HK-2 (cell line): ENCODE measurements around the gene LRIT2.

Experiments used
- DNase-seq: peaks from one replicate; pipeline ENCODE4 v3.0.0-alpha.2; 2018; ENCODE audit not compliant: unreplicated experiment

The LRIT2 gene

DNA sequence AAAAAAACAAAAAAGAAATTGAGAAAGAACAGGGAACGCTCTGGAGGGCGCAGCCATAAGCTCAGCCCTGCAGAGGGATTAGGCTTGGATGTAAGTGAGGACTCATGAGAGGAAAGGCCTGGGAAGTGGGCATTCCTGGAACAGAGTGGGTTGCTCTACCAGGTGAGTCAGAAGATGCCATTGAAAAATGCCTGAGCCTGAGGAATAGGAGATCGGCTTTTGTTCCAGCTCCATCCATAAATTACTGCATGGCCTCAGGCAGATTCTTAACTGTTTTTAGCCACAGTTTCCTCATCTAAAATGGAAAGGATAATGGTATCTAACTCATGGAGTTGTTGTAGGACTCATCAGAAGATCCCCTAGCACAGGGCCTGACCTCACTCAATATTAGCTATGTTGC lies 18.4 kb upstream of the LRIT2 start:
- no peak for DNase-seq

DNA sequence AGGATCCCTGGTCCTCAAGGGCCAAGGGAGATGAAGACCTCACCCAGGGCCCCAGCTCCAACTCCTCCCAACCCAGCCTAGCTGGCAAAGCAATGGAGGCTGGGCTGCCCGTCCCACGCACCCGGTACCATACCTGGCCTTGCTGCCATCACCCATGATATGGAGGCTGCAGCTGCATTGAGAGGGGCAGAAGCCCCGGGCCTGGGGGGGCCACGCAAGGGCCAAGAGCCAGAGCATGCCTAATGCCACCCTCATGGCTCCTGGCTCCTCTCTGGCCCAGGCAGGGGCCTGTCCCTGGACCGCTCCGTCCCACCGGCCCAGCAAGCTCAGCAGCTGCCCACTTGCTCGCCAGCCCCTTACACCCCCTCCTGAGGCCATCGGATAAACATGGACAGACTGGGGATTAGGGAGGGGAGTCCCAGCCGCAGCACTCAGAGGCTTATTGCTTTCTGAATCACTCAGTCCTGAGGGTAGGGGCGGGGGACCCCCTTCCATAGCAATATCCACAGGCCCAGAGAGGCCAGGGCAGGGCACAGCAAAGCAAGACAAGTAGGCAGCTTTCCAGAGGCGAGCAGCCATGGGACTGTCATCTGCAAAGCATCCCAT lies 15.9 kb upstream of the LRIT2 start, which contains the start of gene LRIT1:
Gene LRIT1 (minus strand): TSS at position 362 of the 606 bp plus-strand sequence. CDS start 107 bp downstream, at position 255.
- no peak for DNase-seq

DNA sequence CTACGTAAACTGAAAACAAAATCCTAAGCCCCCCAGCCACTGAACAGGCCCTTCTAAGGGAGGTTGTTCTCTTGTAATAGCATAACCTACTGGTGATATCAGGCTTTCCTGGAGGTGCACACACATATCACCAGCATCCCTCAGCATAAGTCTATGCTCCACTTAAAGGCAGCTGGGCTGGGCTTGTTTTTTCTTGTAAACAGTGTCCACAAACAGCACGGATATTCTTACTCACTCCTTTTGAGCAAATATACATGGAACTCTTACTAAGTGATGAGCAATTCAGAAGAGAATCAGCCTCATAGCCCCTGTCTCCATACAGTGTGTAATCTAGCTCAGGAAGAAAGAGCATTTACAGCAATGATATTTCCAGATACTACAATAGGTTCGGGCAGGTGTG lies 13.6 kb upstream of the LRIT2 start:
- DNase-seq: no peak

DNA sequence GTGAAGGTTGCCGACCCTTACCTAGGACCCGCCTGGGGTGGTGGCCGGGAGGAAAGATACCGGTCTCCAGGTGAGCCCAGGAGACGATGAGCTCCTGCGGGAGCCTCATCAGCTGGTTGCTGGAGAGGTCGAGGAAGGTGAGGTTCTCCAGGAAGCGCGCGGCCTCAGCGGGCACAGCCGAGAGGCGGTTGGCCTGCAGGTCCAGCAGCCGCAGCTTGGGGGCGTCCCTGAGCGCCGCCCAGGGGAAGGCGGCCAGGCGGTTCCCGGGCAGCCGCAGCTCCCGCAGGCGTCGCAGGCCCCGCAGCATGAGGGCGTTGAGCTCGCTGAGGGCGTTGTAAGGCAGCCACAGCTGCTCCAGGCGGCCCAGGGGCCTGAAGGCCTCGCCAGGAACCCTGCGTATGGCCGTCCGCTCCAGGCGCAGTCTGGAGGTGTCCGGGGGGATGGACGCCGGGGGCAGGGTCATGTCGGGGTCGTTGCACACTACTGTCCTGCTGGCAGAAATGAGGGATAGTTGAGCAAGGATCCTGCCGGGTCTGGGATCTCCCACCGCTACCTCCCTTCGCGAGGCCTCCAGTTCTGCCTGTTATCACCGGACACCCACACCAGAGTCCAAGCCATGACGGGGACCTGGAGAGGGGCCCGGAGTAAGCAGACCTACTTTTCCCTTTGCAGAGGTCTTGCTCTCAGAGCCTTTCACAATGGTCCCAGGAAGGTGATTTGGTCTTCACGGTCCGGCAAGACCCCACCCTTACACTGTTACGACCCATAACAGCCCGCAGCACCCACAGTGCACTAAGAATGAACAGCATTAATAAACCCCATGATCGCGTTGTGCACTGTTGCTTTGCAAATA lies 12.1 kb upstream of the LRIT2 start:
- DNase-seq: no peak

DNA sequence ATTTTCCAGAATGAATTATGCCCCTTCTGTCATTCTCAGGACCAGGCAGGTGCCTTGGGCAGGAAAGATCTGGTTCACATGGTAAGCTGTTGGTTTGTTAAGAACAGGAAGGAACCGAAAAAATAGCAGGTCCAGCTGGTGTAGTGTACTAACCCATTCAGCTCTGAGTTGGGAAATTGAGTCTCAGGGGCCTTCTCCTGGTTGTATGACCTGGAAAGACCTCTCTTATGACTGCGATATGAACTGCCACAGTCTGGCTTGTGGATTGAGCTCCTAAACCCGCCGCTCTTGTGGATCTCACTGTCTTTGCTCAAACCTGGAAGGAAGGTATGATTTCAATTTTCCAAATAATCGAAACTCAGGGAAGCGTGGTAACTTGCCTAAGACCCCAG lies 11.5 kb upstream of the LRIT2 start:
- DNase-seq: no peak

DNA sequence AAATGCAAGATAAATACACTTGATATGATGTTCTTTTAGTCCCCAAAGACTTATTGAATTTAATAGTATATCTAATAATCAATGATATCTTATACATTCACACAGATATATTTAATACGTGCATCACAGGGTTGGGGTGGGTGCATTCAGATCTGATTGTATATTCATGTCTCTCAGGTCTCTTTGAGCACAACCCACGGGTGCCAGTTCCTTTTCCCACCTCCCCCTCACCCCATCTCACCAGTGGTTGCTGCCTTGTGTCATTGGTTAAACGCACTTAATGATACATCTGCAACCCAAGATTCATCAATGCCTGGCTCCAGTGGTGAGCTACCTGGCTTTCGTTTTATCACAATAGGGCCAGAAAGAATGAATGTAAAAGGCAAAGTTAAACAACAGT lies 9.8 kb upstream of the LRIT2 start:
- no peak for DNase-seq

DNA sequence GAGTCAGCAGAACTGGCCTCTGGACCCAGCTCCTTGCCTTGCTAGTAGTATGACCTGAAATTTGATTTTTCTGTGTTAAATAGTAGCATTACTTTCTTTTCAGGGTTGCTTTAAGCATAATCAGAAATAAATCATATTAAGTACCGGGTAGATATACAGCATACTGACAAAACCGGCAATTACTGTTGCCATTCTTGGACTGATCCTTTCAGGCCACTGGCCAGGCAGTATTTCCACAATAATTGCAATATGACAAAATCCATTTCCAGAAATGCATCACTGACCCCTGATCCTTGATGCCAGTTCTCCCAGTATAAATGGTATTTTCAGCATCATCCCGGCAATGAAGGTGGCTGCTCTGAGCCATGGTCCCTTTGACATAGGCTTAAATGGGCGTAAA lies 9.1 kb upstream of the LRIT2 start:
- DNase-seq: no peak

DNA sequence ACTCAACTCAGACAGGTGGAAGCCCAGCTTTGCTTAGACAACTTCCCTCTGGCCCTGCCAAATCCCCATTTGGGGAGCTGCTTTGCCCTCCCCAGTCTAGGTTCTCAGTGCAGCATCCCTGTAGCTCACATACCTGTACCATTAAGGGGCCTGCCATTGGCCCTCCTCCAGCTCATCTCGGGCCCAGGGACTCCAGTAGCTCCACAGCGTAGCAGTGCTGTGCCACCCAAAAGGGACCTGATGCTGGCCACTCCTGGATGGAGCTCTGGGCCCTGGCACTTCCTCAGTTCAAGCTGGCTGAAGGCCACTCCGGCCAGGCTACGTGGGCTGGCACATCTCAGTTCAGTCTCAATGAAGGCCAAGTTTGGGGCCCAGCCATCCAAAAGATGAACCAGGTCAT lies 8.6 kb upstream of the LRIT2 start:
- DNase-seq: no peak

DNA sequence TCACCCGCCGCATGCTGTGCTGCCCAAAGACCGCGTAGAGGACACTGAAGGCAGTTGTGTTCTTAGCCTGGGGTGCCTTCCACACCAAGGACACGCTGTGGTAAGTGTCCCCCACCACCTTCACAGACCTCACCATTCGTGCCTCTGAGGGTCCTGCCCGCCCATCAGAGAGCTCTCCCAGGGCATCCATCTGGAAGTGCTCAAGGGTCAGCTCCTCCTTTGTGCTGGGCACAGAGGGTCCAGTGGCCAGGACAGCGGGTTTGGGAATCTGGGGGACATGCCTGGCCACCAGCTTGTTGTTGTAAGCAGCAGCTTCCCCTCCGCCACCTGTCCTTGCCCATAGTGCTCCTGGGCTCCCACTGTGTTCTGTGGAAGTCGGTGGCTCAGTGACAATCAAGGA lies 7.0 kb upstream of the LRIT2 start:
- DNase-seq: no peak

DNA sequence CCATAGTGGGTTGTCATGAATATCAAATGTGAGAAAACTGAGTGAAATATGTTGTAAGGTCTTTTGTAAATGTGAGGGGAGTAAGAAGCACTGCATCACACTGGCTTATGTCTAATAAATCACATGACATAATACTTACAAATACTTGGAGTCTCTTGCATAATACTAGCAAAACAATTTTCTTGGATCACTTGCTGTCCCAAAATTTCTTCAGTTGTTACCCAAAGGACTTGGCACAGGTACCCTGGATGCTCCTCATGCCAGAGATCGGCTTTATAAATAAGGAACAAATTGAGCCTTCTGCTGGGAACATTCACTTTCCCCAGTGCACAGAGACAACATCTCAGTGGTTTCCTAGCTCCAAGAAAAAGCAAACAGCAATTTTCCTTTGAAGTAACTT lies 5.0 kb upstream of the LRIT2 start:
- no peak for DNase-seq

DNA sequence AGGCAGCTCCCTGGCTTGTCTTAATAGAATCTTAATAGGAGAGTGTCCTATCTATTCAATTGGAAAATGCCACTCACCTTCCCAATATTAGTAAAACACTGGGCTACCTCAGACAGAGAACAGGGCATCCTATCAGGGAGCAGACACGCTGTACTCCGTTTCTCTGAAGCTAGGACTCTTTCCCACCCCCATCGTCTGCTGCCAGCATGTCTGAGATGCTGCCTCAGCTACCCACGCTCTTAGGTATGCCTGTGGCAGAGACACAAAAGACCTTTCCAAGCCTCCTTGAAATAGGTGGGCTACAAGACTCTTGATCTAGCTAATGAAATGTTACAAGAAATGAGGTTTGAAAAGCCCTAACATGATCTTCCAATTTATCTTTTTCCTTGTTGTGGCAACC lies 2.5 kb upstream of the LRIT2 start:
- no peak for DNase-seq

DNA sequence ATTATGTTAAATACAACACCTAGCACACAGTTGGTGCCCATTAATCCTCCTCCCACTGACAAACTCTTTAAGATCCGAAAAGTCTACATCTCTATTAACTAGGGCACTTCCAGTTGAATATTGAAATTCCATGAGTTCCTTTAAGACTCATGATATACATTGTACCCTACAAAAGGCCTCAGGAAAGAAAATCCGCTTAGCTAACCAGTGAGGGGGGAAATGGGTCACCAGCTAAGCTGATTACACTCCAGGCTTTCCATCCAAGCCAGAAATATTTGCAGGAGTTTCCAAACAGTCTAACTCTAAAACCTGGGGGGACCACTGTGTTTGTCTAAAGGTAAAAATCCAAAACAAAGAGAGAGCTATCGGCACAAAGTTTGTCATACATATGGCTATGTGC lies 1.3 kb upstream of the LRIT2 start:
- no peak for DNase-seq

DNA sequence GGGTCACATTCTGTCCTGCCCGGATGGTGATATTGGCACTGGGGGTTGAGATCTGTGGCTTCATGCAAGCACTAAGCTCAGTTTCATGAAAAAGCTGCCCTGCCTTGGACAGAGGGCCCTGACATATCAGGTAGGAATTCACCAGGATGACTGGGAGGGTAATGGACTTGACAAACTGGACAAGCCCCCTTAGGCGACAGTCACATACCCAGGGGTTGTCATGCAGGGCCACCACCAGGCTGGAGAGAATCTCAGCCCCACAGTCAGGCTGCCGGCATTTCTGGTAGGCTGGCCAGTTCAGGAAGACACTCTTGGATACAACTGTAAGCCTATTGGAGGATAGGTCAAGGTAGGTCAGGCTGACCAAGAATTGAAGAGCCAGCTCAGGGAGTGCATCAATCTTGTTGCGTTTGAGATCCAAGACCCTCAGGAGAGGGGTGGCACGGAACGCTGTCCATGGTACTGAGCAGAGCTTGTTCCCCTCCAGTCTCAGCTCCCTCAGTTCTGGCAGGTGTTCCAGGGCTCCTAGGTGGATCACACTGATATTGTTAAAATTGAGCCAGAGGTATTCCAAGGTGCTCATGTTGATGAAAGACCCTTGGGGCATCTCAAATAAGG lies 824 bp downstream of the LRIT2 start:
- DNase-seq: no peak

DNA sequence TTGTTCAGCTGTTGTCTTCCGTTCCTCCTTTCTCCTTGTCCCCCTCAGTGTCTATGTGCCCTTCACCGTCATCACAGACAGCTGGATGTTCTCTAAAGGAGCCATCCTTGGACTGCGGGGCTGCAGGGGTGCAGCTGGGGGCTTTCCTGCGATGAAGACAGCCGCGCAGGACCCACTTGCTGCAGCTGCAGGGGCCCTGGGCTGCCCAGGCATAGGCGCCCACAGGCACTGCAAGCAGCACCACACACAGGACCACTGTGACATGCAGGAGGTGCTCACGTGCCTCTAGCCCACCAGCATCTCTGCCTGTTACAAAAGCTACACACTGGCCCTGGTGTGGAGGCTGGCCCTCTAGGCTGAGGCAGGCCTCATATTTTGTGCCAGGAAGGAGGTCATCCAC lies 3.4 kb downstream of the LRIT2 start:
- no peak for DNase-seq

DNA sequence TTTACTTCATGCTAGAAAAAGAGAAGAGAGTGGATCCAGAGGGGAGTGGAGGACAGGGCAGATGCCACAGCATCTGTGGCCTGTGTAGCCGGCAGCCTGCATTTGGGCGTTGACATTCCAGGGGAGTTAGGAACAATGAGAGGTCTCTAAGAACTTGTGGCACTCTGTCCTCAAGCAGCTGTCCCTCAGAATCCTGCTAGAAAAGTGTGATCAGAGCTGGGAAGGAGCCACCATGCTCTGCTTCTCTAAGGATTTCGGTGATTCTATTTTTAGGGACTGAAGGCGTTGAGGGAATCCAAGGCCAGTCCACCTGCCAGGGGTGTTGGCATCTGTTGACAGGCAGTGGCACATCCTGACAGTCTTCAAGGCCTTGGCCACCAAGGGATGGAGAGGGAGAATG lies 7.6 kb downstream of the LRIT2 start:
- DNase-seq: no peak

DNA sequence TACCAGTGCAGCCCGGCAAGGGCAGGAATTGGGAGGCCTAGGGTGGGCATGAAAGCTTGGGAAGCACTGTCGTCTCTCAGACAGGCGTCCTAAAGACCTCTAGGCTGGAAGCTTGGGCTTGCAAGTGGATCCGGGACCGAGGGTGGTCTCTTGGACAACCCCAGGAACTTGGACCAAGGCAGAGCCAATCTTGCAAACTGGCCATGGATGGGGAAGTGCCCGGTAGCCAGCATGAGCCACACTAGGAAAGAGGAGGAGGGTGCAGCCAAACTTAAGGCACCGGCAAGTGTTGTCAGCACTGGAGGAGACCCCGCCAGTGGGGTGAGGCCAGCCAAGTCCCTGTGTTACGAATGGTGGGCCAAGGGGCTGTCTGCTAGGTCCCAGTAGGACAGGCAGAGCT lies 8.5 kb downstream of the LRIT2 start:
- DNase-seq: no peak

DNA sequence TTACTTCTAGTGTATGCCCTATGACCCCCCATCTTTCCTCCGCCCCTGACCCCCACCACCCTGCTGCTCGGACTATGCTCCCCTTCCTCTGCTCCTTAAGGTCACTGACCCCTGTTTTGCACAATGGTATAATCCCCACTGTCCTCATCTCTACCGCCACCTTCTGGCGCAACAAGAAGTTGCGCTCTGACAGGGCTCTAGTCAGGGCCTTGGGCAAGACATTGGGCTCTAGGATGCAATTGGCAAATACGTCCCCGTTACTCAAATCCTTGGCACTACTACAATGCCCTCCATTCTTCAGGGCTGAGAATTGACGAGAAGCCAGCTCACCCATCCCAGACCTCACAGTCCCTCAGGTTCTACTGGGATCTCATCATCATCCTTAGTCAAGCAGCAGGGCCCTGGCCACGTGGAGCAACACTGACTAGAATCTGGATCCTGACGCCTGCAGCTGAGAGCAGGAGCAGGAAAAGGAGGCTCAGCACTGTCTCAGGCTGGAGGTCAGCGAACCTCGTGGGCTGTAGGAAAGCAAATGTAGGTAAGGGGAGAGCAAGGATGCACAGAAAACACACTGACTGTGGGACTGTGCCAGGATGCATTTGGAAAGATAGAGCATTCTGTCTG lies 10.6 kb downstream of the LRIT2 start:
- peak; percentile 20 for DNase-seq

DNA sequence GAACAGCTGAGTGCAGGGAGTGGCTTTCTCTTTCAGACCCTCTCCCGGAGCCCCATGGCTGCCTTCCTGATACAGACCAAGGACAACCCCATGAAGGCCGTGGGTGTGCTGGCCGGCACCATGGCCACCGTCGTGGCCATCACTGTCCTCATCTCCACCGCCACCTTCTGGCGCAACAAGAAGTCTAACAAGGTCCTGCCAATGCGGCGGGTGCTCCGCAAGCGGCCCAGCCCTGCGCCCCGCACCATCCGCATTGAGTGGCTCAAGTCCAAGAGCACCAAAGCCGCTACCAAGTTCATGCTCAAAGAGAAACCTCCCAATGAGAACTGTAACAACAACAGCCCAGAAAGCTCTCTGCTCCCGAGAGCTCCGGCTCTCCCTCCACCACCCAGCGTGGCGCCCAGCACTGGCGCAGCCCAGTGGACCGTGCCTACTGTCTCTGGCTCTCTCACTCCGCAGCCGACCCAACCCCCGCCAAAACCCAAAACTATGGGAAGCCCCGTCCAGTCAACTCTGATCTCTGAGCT lies 11.2 kb downstream of the LRIT2 start:
- no peak for DNase-seq

DNA sequence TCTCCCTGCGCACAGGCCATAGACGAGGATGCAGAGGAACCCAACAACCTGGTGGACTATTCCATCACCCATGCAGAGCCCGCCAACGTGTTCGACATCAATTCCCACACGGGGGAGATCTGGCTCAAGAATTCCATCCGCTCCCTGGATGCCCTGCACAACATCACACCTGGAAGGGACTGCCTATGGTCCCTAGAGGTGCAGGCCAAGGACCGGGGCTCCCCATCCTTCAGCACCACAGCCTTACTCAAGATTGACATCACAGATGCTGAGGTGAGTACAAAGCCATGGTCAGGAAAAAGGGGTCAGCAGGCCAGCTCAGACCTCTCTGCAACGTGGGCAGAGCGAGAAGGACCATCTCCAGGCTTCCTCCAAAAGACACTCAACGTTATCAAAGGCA lies 12.3 kb downstream of the LRIT2 start:
- DNase-seq: no peak

DNA sequence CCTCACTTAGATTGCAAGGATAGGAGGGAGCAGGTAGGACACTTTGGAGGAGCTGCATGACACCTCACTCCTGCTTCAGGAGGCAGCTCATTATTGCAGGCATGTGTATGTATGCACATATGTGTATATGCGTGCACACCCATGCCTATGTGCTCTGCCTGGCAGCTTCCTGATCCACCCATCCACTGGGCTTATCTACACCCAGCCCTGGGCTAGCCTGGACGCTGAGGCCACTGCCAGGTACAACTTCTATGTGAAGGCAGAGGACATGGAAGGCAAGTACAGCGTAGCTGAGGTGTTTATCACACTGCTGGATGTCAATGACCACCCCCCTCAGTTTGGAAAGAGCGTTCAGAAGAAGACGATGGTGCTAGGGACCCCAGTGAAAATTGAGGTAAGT lies 13.3 kb downstream of the LRIT2 start:
- no peak for DNase-seq

DNA sequence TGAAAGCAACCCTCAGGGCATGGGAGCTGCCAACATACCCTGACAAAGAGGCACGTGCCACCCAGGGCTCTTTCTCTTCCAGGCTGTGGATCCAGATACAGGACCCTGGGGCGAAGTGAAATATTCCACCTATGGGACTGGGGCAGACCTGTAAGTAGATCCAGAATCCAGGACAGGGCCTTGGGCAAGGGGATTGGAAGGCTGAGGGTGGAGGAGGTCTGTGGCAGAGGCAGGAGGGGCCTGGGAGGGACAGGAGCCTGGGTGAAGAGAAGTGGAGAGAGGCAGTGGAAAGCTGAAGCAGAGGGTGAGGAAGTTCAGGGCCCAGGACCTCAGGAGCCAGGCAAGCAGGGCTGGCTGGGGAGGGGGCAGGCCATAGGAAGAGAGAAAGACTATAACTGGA lies 13.8 kb downstream of the LRIT2 start:
- no peak for DNase-seq

DNA sequence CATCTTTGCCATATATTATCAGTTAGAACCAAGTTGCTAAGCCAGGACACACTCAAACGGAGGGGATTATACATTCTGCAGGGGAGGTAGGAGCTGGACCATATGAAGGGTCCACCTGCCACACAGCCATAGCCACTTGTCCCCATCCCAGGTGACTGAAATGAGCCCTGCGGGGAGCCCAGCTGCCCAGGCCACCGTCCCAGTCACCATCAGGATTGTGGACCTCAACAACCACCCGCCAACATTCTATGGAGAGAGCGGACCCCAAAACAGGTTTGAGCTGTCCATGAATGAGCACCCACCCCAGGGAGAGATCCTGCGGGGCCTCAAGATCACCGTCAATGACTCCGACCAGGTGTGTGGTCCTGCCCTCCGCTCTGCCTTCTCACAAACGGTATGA lies 17.3 kb downstream of the LRIT2 start:
- DNase-seq: no peak
